ENCODE results near the gene FGD5.
"Not testable (repeated sequence)": the region's sequence is repeated elsewhere in the genome, so short reads cannot be mapped to it uniquely, and the experiment has no call there.

The FGD5 gene

DNA sequence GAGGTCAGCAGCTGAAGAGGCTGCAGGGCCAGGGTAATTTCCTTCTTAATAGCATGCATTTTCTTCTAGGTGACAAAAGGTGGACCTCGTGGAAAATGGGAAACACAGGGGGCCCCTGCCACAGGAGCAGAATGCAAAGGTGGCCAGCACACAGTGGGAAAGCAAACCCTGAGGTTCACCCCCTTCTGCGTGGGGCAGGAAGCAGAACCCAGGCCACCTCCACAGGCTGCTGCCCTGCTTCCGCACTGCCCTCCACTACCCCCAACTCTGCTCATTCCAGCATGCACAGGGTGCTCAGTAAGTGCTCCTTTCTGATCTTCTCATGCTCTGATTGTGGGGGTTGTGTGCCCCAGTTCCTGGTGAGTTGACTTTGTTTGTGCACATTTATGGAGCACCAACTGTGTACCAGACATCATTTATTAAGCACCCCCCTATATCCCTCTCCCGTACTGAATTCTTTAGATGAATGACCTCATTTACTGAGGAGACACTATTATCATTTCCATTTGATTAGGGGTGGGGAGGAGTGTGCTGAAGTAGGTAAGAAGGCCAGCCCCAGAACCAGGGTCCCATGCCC is 12.7 kb upstream of the FGD5 start:
- no peak for DNase-seq (ENCODE audit: low read depth in 2 of 2, low spot score in 1 of 2)

DNA sequence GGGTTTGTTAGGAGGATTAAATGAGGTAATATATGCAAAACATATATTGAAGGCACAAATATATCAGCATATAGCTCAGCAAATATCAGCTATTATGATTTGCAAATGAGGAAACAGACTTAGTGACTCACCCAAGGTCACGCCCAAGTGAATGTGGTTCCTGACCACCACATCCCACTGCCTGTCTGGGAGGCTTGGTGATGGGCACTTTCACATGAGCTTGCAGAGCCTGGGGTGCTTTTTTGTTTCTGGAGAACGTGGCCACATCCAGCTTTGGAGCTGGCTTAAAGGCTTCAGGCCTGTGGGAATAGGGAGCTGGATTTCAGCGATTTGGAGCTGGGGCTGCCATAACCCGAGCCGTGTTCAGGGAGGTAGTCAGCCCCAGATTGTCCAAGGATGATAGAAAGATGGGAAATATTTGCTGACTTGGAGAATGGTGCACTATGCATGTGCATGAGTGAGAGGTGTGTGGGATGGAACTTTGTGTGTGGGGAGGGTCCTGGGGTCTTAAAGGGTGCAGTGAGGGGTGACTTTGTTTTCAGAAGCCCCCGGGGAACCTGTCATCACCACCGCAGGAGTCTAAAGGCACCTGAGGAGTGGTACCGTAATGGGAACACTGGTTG is 12.0 kb upstream of the FGD5 start:
- DNase-seq (ENCODE audit: low read depth in 2 of 2, low spot score in 1 of 2), result no peak

DNA sequence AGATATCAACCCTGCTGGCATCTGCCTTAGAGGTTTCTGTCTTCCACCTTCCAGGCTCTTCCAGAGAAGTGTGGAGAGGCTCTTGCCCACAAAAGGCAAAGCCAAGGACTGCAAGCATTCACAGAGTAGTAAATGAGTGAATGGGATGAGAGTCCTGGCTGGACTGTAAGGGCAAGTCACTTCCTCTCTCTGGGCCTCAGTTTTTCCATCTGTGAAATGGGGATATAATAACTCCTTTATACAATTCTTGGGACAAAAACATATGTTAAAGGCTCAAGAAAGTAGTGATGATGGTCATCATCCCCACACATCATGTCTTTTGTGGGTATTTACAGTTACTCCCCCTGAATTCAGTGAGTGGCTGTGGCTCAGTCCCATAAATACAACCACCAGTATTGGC is 10.7 kb upstream of the FGD5 start:
- DNase-seq (ENCODE audit: low read depth in 2 of 2, low spot score in 1 of 2), result no peak

DNA sequence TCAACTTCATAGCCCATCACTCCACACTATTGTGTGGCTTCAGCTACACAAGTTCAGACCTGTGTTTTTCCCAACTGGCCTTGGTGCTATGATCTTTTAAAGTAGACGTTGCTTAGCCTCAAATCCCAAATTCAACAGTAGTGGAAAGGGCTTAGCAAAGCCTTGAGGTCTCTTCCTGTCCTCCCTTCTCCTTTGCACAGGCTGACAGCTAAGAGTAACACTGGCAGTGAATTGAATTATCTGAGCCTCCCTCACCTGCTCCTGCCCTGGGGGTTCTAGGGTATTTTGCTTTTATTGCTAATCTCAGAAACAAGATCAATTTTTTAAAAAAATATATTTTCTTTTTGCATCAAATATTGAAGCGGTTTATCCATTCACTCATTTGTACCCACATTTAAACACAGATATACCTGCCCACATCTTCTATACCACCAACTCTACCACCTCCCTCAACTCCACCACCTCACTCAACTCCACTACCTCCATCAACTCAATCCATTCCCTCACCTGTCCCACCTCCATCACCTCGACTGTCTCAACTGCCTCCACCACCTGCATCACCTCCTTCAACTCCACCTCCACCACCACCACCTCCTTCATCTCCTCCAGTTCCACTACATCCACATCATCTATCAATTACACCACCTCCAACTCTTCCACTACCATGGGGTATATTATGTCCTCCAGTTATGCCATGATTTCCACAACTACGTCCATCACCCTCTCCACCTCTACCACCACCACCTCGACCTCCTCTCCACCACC is 10.1 kb upstream of the FGD5 start:
- no peak for DNase-seq (ENCODE audit: low read depth in 2 of 2, low spot score in 1 of 2)

DNA sequence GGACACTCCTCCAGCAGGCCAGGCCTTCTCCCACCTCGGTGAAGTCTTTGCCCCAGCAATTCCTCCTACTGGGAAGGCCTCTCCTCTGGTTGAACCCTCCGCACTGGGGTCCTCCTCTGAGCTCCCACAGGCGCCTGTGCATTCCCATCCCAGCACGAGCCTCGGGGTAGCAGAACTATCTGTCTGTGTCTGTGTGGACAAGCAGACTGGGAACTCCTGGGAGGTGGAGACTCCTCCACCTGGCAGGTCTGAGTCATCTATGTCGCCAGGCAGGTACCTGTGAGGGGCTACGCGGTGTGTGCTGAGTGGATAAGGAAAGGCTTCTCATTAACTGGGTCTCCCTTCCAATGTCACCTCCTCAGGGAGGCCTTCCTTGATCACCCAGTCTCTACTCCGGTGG is 9.2 kb upstream of the FGD5 start:
- not testable (repeated sequence) for DNase-seq (ENCODE audit: low read depth in 2 of 2, low spot score in 1 of 2)

DNA sequence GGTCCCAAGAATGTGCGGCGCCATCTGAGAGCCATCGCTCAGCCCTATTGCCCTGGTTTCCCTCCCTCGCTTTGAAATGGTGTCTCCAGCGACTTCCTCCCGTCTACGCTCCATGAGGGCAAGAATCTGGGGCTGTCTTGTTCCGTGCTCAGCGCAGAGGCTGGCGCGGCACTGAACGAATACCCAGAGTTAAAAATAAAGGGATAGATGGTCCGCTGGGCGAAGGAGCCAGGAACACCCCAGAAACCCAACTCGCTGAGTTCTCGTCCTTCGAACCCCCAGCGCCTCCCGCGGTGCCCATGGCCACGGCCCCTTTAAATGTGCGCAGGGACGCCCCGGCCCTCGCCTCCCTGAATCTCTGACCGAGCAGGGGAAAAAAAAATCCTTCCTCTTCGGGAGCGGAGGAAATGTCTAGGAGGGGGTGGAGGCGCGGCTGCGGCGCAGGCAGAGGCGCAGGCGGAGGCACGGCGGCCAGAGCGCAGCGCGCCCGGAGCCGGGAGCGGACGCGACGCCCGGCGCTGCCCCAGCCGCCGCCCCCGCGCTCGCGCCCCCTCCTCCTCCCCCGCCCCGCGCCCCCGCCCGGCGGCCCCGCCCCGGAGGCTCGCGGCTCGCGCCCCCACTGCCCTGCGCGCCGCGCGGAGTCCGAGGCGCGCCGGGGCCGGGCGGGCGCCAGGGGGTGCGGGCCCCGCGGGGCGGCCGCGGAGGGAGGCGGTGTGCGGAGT is 8.5 kb upstream of the FGD5 start:
- no peak for DNase-seq (ENCODE audit: low read depth in 2 of 2, low spot score in 1 of 2)

DNA sequence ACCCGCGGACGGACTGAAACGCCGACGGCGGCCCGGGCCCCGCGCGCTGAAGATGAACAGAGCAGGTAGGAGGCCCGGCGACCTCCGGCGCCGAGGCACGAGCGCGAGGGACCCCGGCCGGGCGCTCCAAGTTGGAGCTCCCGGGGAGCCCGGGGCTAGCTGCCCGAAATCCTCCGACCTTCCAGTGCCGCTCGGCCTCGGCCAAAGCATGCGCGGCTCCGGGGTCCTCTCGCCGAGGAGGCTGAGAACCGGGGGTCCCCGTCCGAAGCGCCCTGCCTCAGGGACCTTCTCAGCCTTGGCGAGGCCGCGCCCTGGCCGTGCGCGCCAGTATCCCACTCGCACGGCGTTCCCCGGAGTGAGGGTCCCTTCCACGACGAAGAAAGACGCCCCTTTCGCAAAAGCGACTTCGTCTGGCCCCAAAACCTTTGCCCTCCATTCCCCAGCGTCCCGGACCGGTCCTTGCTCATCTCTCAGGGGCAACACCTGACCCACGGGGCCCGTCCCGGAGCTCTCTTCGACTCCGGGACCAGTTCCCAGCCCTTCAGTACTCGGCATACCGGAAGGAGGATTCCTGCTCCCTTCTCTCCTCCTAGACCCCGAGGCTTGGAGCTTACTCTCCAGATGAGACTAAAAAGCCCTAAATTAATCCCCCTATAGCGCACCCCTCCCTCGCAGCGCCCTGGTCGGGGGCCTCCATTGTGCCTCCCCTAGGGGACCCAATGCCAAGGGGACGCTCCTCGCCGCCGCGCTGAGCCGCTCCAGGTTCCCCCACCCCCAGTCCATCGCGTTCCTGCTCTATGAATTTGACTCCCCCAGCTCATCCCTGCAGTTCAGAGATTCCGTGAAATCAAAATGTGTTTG is 7.7 kb upstream of the FGD5 start:
- DNase-seq (ENCODE audit: low read depth in 2 of 2, low spot score in 1 of 2), result no peak

DNA sequence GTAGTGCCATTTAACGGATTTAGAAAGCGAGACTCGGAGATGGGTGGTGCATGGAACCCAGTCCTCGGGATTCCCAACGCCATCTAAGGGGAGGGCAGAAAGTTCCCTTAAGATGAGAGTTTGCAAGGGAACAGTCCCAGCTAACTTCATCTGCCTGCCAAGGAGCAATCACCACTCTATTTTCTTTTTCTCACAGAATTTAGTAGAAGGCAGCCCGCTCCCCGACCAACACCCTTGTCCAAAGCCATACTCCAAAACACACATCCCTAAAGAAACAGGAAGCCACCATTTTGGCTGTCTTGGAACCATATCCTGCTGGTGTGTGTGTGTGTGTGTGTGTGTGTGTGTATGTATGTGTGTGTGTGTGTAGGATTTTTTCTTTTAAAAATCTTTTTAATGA is 7.1 kb upstream of the FGD5 start:
- no peak for DNase-seq (ENCODE audit: low read depth in 2 of 2, low spot score in 1 of 2)

DNA sequence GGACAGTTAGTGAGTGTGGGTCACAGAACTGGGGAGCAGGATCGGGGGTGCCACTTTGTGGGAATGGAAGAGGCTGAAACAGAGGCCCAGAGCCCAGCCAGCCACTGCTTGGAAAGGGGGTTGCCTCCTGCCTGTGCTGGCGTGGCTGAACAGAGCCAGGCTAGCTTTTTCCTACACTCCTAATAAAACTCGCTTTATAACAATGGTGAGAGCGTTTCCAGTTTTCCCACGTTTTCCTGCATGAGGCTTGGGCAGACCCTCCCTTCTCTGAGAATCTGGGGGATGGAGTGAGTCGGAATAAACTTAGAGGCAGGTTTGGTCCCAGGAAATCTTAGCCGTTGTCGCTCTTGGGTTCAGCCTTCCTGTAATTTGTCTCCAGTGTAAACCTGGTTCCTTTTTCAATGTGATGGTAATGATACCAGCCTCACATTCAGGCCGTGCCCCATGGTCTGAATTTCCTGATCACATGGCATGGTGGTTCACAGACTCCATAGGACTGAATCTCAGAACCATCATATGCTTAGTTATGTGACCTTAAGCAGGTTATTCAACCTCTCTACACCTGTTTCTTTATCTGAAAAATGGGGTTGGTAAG is 6.5 kb upstream of the FGD5 start:
- no peak for DNase-seq (ENCODE audit: low read depth in 2 of 2, low spot score in 1 of 2)

DNA sequence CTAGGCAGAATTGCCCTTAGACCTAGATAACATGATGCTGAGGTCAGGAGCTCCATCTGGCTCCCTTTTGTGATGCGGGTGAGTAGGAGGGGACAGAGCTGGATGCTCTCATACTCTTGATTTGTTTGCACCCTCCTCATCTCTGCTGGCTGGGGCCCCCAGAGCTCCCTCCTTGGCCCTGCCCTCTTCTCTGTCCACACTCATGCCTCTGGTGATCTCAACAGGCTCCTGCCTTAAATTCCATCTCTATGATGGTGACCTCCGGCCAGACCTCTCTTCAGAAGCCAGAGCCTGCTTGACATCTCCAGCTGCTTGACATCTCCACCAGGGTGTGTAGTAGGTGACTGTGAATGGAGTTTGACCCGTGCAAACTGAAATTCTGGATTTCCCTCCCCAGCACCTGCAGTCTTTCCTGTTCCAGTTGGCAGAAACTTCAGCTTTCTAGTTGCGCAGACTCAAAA is 4.3 kb upstream of the FGD5 start:
- DNase-seq (ENCODE audit: low read depth in 2 of 2, low spot score in 1 of 2), result no peak

DNA sequence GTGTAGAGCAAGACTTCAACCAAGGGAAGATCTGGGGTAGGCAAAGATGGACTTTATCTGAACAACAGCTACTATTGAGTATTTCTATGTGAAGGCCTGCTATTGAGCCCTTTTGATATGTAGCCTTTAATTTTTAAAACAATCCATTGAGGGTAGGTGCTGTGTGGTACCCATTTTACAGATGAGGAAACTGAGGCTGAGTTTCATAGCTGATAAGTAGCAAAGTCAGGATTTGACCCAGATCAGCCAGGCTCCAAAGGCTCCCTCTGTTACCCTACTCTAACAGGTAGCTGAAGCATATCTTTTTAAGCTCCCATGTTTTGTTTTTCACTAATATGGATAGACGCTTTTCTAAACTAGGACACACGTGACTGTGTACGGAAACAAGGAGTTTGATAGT is 2.4 kb upstream of the FGD5 start:
- no peak for DNase-seq (ENCODE audit: low read depth in 2 of 2, low spot score in 1 of 2)

DNA sequence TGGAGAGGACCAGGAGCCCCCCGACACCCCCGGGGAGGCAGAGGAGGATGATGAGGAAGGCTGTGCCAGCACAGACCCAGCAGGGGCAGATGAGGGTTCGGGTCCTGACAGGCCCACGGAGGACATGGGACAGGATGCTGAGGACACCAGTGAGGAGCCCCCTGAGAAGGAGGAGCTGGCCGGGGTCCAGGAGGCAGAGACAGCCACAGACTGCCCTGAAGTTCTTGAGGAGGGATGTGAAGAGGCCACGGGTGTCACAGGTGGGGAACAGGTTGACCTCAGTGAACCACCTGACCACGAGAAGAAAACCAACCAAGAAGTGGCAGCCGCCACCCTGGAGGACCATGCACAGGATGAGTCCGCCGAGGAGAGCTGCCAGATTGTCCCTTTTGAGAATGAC is 909 bp downstream of the FGD5 start:
- no peak for DNase-seq (ENCODE audit: low read depth in 2 of 2, low spot score in 1 of 2)

DNA sequence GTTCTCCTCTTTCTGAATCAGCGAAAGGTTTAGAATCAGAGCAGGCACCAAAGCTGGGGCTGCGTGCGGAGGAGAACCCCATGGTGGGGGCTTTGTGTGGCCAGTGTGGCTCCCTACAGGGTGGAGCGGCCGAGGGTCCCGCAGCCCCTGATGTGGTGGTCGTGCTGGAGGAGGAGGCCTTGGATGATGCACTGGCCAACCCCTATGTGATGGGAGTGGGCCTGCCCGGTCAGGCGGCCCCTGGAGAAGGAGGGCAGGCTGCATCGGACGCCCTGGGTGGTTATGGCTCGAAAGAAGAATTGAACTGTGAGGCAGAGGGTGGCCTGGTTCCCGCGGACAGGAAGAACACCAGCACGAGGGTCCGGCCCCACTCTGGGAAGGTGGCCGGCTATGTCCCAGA is 1.4 kb downstream of the FGD5 start:
- DNase-seq (ENCODE audit: low read depth in 2 of 2, low spot score in 1 of 2), result no peak

DNA sequence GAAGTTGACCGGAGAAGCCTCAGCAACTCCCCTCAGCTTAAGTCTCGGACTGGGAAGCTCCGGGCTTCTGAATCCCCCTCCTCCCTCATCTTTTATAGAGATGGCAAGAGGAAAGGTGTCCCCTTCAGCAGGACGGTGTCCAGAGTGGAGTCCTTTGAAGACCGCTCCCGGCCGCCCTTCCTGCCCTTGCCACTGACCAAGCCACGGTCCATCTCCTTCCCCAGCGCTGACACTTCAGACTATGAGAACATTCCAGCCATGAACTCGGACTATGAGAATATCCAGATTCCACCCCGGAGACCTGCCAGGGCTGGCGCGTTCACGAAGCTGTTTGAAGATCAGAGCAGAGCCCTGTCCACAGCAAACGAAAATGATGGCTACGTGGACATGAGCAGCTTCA is 2.4 kb downstream of the FGD5 start:
- no peak for DNase-seq (ENCODE audit: low read depth in 2 of 2, low spot score in 1 of 2)

DNA sequence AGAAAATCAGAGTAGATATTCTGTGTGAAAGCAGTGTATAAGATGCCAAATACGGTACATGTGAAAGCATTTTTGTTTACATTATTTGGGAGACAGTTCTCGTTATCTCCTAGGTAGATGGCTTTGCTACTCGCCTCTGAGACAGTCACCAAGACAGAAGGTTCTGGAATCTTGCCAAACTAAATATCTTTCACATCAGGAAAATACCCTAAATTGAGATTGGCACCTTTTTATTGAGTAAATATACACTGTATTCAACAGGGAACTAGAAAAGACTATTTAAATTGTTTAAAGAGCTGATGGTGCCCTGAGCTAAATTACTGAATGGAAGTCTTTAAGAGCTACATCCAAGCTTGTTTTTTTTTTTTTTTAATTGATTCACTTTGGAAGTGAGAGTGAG is 3.4 kb downstream of the FGD5 start:
- no peak for DNase-seq (ENCODE audit: low read depth in 2 of 2, low spot score in 1 of 2)

DNA sequence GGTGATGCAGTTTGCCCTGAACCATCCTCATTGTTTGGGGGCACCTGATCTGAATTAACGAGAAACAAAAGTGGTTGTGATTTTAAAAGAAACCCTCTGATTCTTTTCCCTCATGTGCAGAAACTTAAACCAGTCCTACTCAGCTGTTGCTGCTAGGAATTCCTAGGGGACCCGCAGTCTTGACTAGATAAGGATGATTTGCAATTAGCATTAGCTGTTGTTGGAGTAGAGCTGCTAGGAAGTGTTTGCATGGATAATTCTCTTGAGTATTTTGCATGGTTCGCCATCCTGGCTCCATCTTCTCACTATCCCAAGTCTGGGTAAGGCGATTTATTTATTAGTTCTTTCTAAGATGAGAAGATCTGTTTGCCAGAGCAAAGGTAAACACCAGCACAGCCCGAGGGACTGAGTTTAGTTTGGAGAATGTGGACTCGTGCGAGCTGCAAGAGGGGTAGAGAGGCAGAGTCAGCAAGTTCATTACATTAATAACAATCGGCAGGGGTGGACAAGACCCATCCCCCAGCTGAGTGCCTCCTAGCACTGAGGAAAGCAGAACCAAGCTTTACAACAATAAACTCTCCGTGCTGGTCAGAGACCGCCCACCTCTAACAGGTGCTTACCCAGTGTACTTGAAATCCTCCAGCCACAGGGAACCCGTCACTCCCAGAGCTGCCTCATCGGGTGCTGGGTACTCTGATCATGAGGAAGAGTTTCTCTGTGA is 4.1 kb downstream of the FGD5 start:
- no peak for DNase-seq (ENCODE audit: low read depth in 2 of 2, low spot score in 1 of 2)

DNA sequence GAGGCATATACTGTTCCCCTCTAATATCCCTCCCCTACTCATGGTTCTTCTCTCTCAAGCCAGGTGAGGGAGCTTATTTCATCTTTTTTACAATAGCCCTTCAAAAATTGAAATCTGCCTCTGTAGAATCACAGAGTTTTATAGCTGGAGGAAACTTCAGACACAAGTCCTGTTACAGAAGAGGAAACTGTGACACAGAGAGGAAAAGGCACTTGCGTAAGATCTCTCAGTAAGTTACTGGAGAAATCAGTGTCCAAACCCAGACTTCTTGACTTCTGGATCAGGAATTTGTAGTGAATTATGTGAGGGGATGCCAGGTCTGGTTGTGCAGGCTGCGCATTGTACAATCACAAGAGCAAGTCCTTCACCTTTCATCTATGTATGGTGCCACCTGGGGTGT is 4.6 kb downstream of the FGD5 start:
- DNase-seq (ENCODE audit: low read depth in 2 of 2, low spot score in 1 of 2), result no peak

DNA sequence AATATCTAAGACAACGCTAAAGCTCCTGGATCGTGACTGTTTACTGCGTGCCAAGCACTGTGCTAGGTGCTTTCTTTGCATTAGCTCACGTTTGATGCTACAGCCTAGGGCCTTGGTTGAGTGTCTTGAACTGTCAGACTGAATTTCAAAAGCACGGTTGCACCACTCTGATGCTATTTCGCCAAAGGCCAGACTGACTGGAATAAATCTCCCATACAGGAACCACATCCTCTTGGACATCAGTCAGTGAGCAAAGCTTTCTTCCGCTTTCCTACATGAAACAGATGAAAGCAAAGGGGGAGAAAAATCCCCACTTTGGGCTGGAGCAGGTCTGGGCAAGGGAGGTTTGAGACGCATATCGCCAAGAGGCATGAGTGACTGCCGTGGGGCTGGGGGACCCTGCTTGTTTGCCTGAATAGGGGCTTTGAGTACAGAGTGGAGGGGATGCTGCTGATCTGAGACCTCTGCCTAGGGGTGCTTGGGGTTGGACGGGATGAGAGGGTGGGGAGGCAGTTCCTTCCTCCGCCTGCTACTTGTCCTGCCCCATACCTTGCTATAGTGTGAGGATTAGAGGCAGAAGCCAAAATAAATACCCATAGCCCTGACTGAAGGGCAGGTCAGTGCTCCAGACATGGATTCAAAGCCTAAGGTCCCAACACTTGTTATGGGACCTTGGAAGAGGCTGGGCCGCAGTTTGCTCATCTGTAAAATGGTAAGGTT is 5.3 kb downstream of the FGD5 start:
- DNase-seq (ENCODE audit: low read depth in 2 of 2, low spot score in 1 of 2), result no peak

DNA sequence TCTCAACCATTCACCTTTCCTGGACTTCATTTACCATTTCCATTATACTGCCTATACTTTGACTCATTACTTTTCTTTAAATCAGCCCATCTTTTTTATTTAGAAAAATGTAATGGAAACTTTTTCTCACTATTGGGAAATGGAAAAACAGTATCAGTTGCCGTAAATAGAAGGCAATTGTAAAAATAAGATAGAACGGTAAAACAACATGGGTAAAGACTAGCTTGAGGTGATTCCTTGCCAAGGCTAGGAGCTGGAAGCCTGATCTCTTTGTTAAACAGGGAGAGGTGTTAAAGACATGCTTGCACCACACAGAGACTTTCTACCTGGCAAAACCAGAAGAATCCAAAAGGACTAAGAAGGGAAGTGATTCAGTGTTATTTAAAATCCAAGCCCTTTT is 5.9 kb downstream of the FGD5 start:
- no peak for DNase-seq (ENCODE audit: low read depth in 2 of 2, low spot score in 1 of 2)

Measured in stimulated activated CD8-positive, alpha-beta memory T cell treated with anti-CD3 and anti-CD28 coated beads, Interleukin-4, amount 100 ng/mL, for 4 hours (primary cell).